GM12892 (cell line): Measurements from ENCODE around the gene S100A7A.

Source experiments
- POLR2A ChIP-seq: IDR thresholded peaks from 2 replicates; pipeline ENCODE4 v1.6.1; 2011; ENCODE audit warnings: low read depth, low read length, control low read depth
- POLR2AphosphoS5 ChIP-seq: IDR thresholded peaks from 2 replicates; pipeline ENCODE4 v1.6.1; 2011; ENCODE audit warnings: low read depth, low read length, control low read depth
- TAF1 ChIP-seq: IDR thresholded peaks from 2 replicates; pipeline ENCODE4 v1.6.1; 2011; ENCODE audit warnings: low read depth, mild to moderate bottlenecking, control low read depth, low read length, borderline replicate concordance

- TF ChIP-seq POLR2A = no peak
- TF ChIP-seq TAF1 = no peak
- TF ChIP-seq POLR2AphosphoS5 = no peak
Observed at GRCh38 chr1:153431427-153431826, 15.1 kb downstream of the S100A7A start.
